Ishikawa (cell line): ENCODE data around the gene REPS2.
A peak's percentile ranks its signal among the peaks of the same experiment; 100 is the strongest.

Experiments used
- CEBPB ChIP-seq: IDR thresholded peaks from 2 replicates; pipeline ENCODE4 v1.6.1; 2012
- CREB1 ChIP-seq: IDR thresholded peaks from 2 replicates; pipeline ENCODE4 v1.6.1; 2012; ENCODE audit warnings: low read depth
- EGR1 ChIP-seq: IDR thresholded peaks from 2 replicates; pipeline ENCODE4 v1.6.1; 2012
- EP300 ChIP-seq: IDR thresholded peaks from 2 replicates; pipeline ENCODE4 v1.6.1; 2012; ENCODE audit warnings: borderline replicate concordance
- FOXM1 ChIP-seq: IDR thresholded peaks from 2 replicates; pipeline ENCODE4 v1.6.1; 2012; ENCODE audit warnings: low read depth, borderline replicate concordance
- MAX ChIP-seq: IDR thresholded peaks from 2 replicates; pipeline ENCODE4 v1.6.1; 2012
- NFIC ChIP-seq: IDR thresholded peaks from 2 replicates; pipeline ENCODE4 v1.6.1; 2012
- RAD21 ChIP-seq: IDR thresholded peaks from 2 replicates; pipeline ENCODE4 v1.6.1; 2012; ENCODE audit warnings: low read depth
- REST ChIP-seq: IDR thresholded peaks from 2 replicates; pipeline ENCODE4 v1.6.1; 2012; ENCODE audit warnings: low read depth, mild to moderate bottlenecking
- TAF1 ChIP-seq: IDR thresholded peaks from 2 replicates; pipeline ENCODE4 v1.6.1; 2012; ENCODE audit warnings: low read depth, mild to moderate bottlenecking
- TCF12 ChIP-seq: IDR thresholded peaks from 2 replicates; pipeline ENCODE4 v1.6.1; 2012; ENCODE audit warnings: low read depth
- TEAD4 ChIP-seq: IDR thresholded peaks from 2 replicates; pipeline ENCODE4 v1.6.1; 2012
- USF1 ChIP-seq: IDR thresholded peaks from 2 replicates; pipeline ENCODE4 v1.6.1; 2012
- YY1 ChIP-seq: IDR thresholded peaks from 2 replicates; pipeline ENCODE4 v1.6.1; 2012; ENCODE audit warnings: low read depth
- ZBTB7A ChIP-seq: IDR thresholded peaks from 2 replicates; pipeline ENCODE4 v1.6.1; 2012; ENCODE audit warnings: low read depth

REPS2 gene

GRCh38 chrX:17082831-17083230, 136.4 kb downstream of the REPS2 start:
- TF ChIP-seq RAD21 (peak; percentile 15; the same call in 1 of the 2 replicates), USF1 (no peak)

- no peak for TF ChIP-seq ZBTB7A
- no peak for TF ChIP-seq USF1
- TF ChIP-seq RAD21: no peak
- no peak for TF ChIP-seq TAF1
- TF ChIP-seq TEAD4: no peak
- TF ChIP-seq REST: no peak
- no peak for TF ChIP-seq EP300
- no peak for TF ChIP-seq TCF12
- TF ChIP-seq CEBPB: no peak
- no peak for TF ChIP-seq MAX
- TF ChIP-seq CREB1: no peak
- no peak for TF ChIP-seq NFIC
- no peak for TF ChIP-seq YY1
- TF ChIP-seq FOXM1: no peak
- TF ChIP-seq EGR1: no peak
These were observed 139.9 kb downstream of the REPS2 start for GRCh38 chrX:17086317-17086716.

GRCh38 chrX:17095161-17095560, 148.7 kb downstream of the REPS2 start:
- no peak for TF ChIP-seq EP300
- no peak for TF ChIP-seq RAD21
- no peak for TF ChIP-seq TAF1
- TF ChIP-seq TEAD4: no peak
- TF ChIP-seq CEBPB: no peak
- no peak for TF ChIP-seq REST
- no peak for TF ChIP-seq YY1
- no peak for TF ChIP-seq NFIC
- TF ChIP-seq FOXM1: no peak
- TF ChIP-seq MAX: no peak
- no peak for TF ChIP-seq ZBTB7A
- no peak for TF ChIP-seq EGR1
- TF ChIP-seq USF1: no peak
- no peak for TF ChIP-seq CREB1
- no peak for TF ChIP-seq TCF12

GRCh38 chrX:17098516-17099247, 152.2 kb downstream of the REPS2 start:
- TF ChIP-seq RAD21 (no peak), EP300 (no peak), EGR1 (no peak), TCF12 (no peak), NFIC (no peak), YY1 (no peak), USF1 (no peak), TEAD4 (no peak), CREB1 (no peak), REST (no peak), FOXM1 (no peak), CEBPB (no peak), MAX (no peak), ZBTB7A (no peak), TAF1 (no peak)
